Mucosa of rectum (tissue), 2 donors: ENCODE data around the gene AIRE.

ENCODE experiments used
- H3K27ac ChIP-seq, 2 donors: one replicate each; pipeline ENCODE4 v1.7.0; 2013; ENCODE audit warnings: inconsistent platforms in 2 of 2, low read depth in 2 of 2, low read length in 2 of 2
- H3K27me3 ChIP-seq, 2 donors: one replicate each; pipeline ENCODE4 v1.7.0; 2013; ENCODE audit warnings: low read length in 2 of 2; ENCODE audit not compliant: control insufficient read depth in 2 of 2, insufficient read depth in 2 of 2
- H3K36me3 ChIP-seq, 2 donors: one replicate each; pipeline ENCODE4 v1.7.0; 2013; ENCODE audit warnings: low read length in 2 of 2; ENCODE audit not compliant: control insufficient read depth in 2 of 2, insufficient read depth in 2 of 2
- H3K4me1 ChIP-seq, 2 donors: one replicate each; pipeline ENCODE4 v1.7.0; 2013; ENCODE audit warnings: low read length in 2 of 2, mild to moderate bottlenecking in 1 of 2; ENCODE audit not compliant: control insufficient read depth in 2 of 2, insufficient read depth in 2 of 2
- H3K4me3 ChIP-seq, 2 donors: one replicate each; pipeline ENCODE4 v1.7.0; 2013; ENCODE audit warnings: low read length in 2 of 2
- H3K9ac ChIP-seq, 2 donors: one replicate each; pipeline ENCODE4 v1.7.0; 2013; ENCODE audit warnings: low read length in 2 of 2, low read depth in 1 of 2, mild to moderate bottlenecking in 1 of 2
- H3K9me3 ChIP-seq, 2 donors: one replicate each; pipeline ENCODE4 v1.7.0; 2013; ENCODE audit warnings: low read length in 2 of 2; ENCODE audit not compliant: control insufficient read depth in 2 of 2
- donor health status: healthy.
- donor health status: Normal muscosa, but diverticular disease.

Gene AIRE

GRCh38 chr21:44258056-44258725, 27.5 kb upstream of the AIRE start:
- Histone ChIP-seq H3K27ac (no peak overlapping the region), H3K36me3 (no peaks in the 10 kb centered on the region), H3K27me3 (peaks cover 0 to 5% of the 10 kb centered on the region in 2 donors), H3K4me3 (no peak overlapping the region), H3K4me1 (no peaks in the 10 kb centered on the region), H3K9ac (no peak overlapping the region), H3K9me3 (no peaks in the 10 kb centered on the region)

GRCh38 chr21:44259082-44259705, 26.5 kb upstream of the AIRE start:
- Histone ChIP-seq H3K27me3 (no peaks in the 10 kb centered on the region), H3K9me3 (no peaks in the 10 kb centered on the region), H3K27ac (no peak overlapping the region), H3K4me3 (no peak overlapping the region), H3K36me3 (no peaks in the 10 kb centered on the region), H3K9ac (no peak overlapping the region), H3K4me1 (no peaks in the 10 kb centered on the region)

- H3K36me3 ChIP-seq, result no peaks in the 10 kb centered on the region
- no peak overlapping the region for H3K9ac ChIP-seq
- H3K4me3 ChIP-seq, result no peak overlapping the region
- no peaks in the 10 kb centered on the region for H3K27me3 ChIP-seq
- no peak overlapping the region for H3K27ac ChIP-seq
- H3K4me1 ChIP-seq, result no peaks in the 10 kb centered on the region
- no peaks in the 10 kb centered on the region for H3K9me3 ChIP-seq
These were observed 25.6 kb upstream of the AIRE start for GRCh38 chr21:44260066-44260465.

GRCh38 chr21:44260791-44261631, 24.7 kb upstream of the AIRE start:
- no peaks in the 10 kb centered on the region for H3K27me3 ChIP-seq
- H3K9ac ChIP-seq, result no peak overlapping the region
- no peaks in the 10 kb centered on the region for H3K4me1 ChIP-seq
- H3K4me3 ChIP-seq, result no peak overlapping the region
- H3K36me3 ChIP-seq, result no peaks in the 10 kb centered on the region
- H3K27ac ChIP-seq, result no peak overlapping the region
- no peaks in the 10 kb centered on the region for H3K9me3 ChIP-seq

GRCh38 chr21:44261675-44262295, 23.9 kb upstream of the AIRE start, which contains the start of gene DNMT3L:
TSS of gene DNMT3L (minus strand) at chr21:44261897. CDS start at chr21:44261259, 638 bp downstream.
- no peaks in the 10 kb centered on the region for H3K27me3 ChIP-seq
- no peaks in the 10 kb centered on the region for H3K4me1 ChIP-seq
- H3K9ac ChIP-seq, result no peak within 1 kb of the TSS
- no peak within 1 kb of the TSS for H3K4me3 ChIP-seq
- H3K36me3 ChIP-seq, result no peaks in the 10 kb centered on the region
- H3K27ac ChIP-seq, result no peak within 1 kb of the TSS
- no peaks in the 10 kb centered on the region for H3K9me3 ChIP-seq

- no peaks in the 10 kb centered on the region for H3K9me3 ChIP-seq
- no peak overlapping the region for H3K27ac ChIP-seq
- H3K9ac ChIP-seq, result no peak overlapping the region
- no peaks in the 10 kb centered on the region for H3K36me3 ChIP-seq
- H3K4me3 ChIP-seq, result no peak overlapping the region
- H3K27me3 ChIP-seq, result no peaks in the 10 kb centered on the region
- no peaks in the 10 kb centered on the region for H3K4me1 ChIP-seq
These were observed 23.2 kb upstream of the AIRE start for GRCh38 chr21:44262338-44263056.

- H3K27ac ChIP-seq, result no peak overlapping the region
- no peak overlapping the region for H3K4me3 ChIP-seq
- no peaks in the 10 kb centered on the region for H3K36me3 ChIP-seq
- H3K4me1 ChIP-seq, result no peaks in the 10 kb centered on the region
- H3K9me3 ChIP-seq, result no peaks in the 10 kb centered on the region
- H3K27me3 ChIP-seq, result no peaks in the 10 kb centered on the region
- H3K9ac ChIP-seq, result no peak overlapping the region
These were observed 22.4 kb upstream of the AIRE start for GRCh38 chr21:44263221-44263760.

- Histone ChIP-seq H3K9ac (no peak overlapping the region), H3K27ac (no peak overlapping the region), H3K9me3 (no peaks in the 10 kb centered on the region), H3K4me3 (no peak overlapping the region), H3K27me3 (no peaks in the 10 kb centered on the region), H3K36me3 (no peaks in the 10 kb centered on the region), H3K4me1 (no peaks in the 10 kb centered on the region)
These were observed 21.9 kb upstream of the AIRE start for GRCh38 chr21:44263768-44264167.

GRCh38 chr21:44265734-44266270, 19.9 kb upstream of the AIRE start:
- Histone ChIP-seq H3K9me3 (no peaks in the 10 kb centered on the region), H3K9ac (no peak overlapping the region), H3K4me1 (no peaks in the 10 kb centered on the region), H3K4me3 (no peak overlapping the region), H3K27ac (no peak overlapping the region), H3K36me3 (no peaks in the 10 kb centered on the region), H3K27me3 (no peaks in the 10 kb centered on the region)
